Hepatocyte (in vitro differentiated cells): Measurements from ENCODE around the gene KRT78. TPM values are rescaled to one million over a fixed set of nuclear protein-coding genes. Genes with fewer than 3 reads are reported as not detected.

Experiments
- DNase-seq: peaks from one replicate; pipeline ENCODE4 v3.0.0-alpha.2; 2016; ENCODE audit warnings: low spot score
- H2AFZ ChIP-seq: fragments of 200-600 bp; sonication (generic); 2 replicates; pipeline ENCODE4 v1.6.0; 2016; ENCODE audit warnings: antibody characterized with exemption, mild to moderate bottlenecking
- H3K27ac ChIP-seq: fragments of 200-600 bp; sonication (generic); 2 replicates; pipeline ENCODE4 v1.5.1; 2016; ENCODE audit warnings: mild to moderate bottlenecking
- H3K27me3 ChIP-seq: fragments of 200-600 bp; sonication (generic); 2 replicates; pipeline ENCODE4 v1.6.1; 2016
- H3K36me3 ChIP-seq: fragments of 200-600 bp; sonication (generic); replicated peaks from 2 replicates; pipeline ENCODE4 v1.5.1; 2016; ENCODE audit warnings: low read depth; ENCODE audit not compliant: insufficient read depth
- H3K4me1 ChIP-seq: fragments of 200-600 bp; sonication (generic); 2 replicates; pipeline ENCODE4 v1.5.1; 2016; ENCODE audit warnings: mild to moderate bottlenecking, moderate library complexity; ENCODE audit not compliant: insufficient read depth
- H3K4me2 ChIP-seq: fragments of 200-600 bp; sonication (generic); 2 replicates; pipeline ENCODE4 v1.6.0; 2016
- H3K4me3 ChIP-seq: fragments of 200-600 bp; sonication (generic); 2 replicates; pipeline ENCODE4 v1.5.1; 2016; ENCODE audit warnings: mild to moderate bottlenecking
- H3K79me2 ChIP-seq: fragments of 200-600 bp; sonication (generic); 2 replicates; pipeline ENCODE4 v1.6.0; 2017; ENCODE audit warnings: mild to moderate bottlenecking
- H3K9me2 ChIP-seq: fragments of 200-600 bp; sonication (generic); replicated peaks from 2 replicates; pipeline ENCODE4 v1.6.0; 2017; ENCODE audit warnings: mild to moderate bottlenecking; ENCODE audit not compliant: insufficient read depth
- H3K9me3 ChIP-seq: fragments of 200-600 bp; sonication (generic); 2 replicates; pipeline ENCODE4 v1.5.1; 2016; ENCODE audit warnings: low read depth, mild to moderate bottlenecking
- H4K20me1 ChIP-seq: fragments of 200-600 bp; sonication (generic); 2 replicates; pipeline ENCODE4 v1.6.0; 2016; ENCODE audit warnings: mild to moderate bottlenecking; ENCODE audit not compliant: insufficient read depth, poor library complexity, severe bottlenecking
- CTCF ChIP-seq: fragments of 200-600 bp; sonication (generic); IDR thresholded peaks from 2 replicates; pipeline ENCODE4 v1.5.1; 2016; ENCODE audit warnings: antibody characterized with exemption, mild to moderate bottlenecking; ENCODE audit not compliant: poor library complexity
- EZH2 ChIP-seq: fragments of 200-600 bp; sonication (generic); IDR thresholded peaks from 2 replicates; pipeline ENCODE4 v1.6.1; 2016; ENCODE audit warnings: antibody characterized with exemption, mild to moderate bottlenecking, borderline replicate concordance
- EZH2phosphoT487 ChIP-seq: fragments of 200-600 bp; sonication (generic); IDR thresholded peaks from one replicate; pipeline ENCODE4 v1.6.1; 2018; ENCODE audit warnings: antibody characterized with exemption, mild to moderate bottlenecking, low read depth, moderate library complexity; ENCODE audit not compliant: unreplicated experiment, severe bottlenecking
- WGBS: methylation state at CpG from one replicate; pipeline ENCODE4 v1.1.6; 2016; ENCODE audit warnings: low lambda C conversion rate; ENCODE audit errors: missing lambda C conversion rate; 5-methylcytosine and 5-hydroxymethylcytosine counted together
- polyA plus RNA-seq: library from polyadenylated mRNA; unstranded; fragments of >200 nt; fragmentation: Nextera tagmentation; extraction: Ambion mirVana; gene quantifications from 2 replicates; pipeline ENCODE4 v1.2.1, GENCODE V29; 2016
- total RNA-seq: library from RNA; depleted of rRNA; stranded (reverse); fragments of >200 nt; gene quantifications from 2 replicates; pipeline ENCODE4 v1.2.3, GENCODE V29; 2014

Gene KRT78
- total RNA-seq (0.08 TPM in 1 of 2 replicates, not detected in the other), polyA plus RNA-seq (not detected in 2 replicates)

- Histone ChIP-seq H3K4me2 (no peak within 1 kb of the TSS), H2AFZ (no peak within 1 kb of the TSS), H3K36me3 (no peaks in the 10 kb centered on the region), H4K20me1 (no peaks in the 10 kb centered on the region), H3K9me3 (no peaks in the 10 kb centered on the region), H3K27me3 (peaks cover 8% of the 10 kb centered on the region), H3K79me2 (no peaks in the 10 kb centered on the region), H3K27ac (no peak within 1 kb of the TSS), H3K4me3 (no peak within 1 kb of the TSS), H3K9me2 (no peaks in the 10 kb centered on the region), H3K4me1 (no peaks in the 10 kb centered on the region)
- DNase-seq = no peak
- TF ChIP-seq EZH2 (no peak), CTCF (no peak), EZH2phosphoT487 (no peak)
- WGBS = 84% methylated on average over 15 of the region's 16 CpGs
Measured at GRCh38 chr12:52848661-52849255, at the start of gene KRT78. Gene KRT78 (minus strand): TSS chr12:52848994. CDS start chr12:52848930, 64 bp downstream.

GRCh38 chr12:52896190-52897100, 47.7 kb upstream of the KRT78 start:
- Histone ChIP-seq H3K4me2 (peak overlapping the region; percentile 13), H3K27ac (peak overlapping the region; percentile 76), H3K79me2 (peaks cover 21% of the 10 kb centered on the region), H3K9me2 (no peaks in the 10 kb centered on the region), H3K9me3 (no peaks in the 10 kb centered on the region), H4K20me1 (peaks cover 39% of the 10 kb centered on the region), H3K36me3 (peaks cover 5% of the 10 kb centered on the region), H3K4me1 (peaks cover 40% of the 10 kb centered on the region), H3K4me3 (no peak overlapping the region), H2AFZ (no peak overlapping the region), H3K27me3 (no peaks in the 10 kb centered on the region)
- 55% methylated on average over 3 of the region's 3 CpGs for WGBS
- TF ChIP-seq CTCF (no peak), EZH2 (no peak), EZH2phosphoT487 (no peak)
- DNase-seq = peak; percentile 57

- WGBS = 42% methylated on average over 2 of the region's 2 CpGs
- peaks cover under 1% of the 10 kb centered on the region for H3K36me3 ChIP-seq
- H4K20me1 ChIP-seq = peaks cover 32% of the 10 kb centered on the region
- peaks cover 14% of the 10 kb centered on the region for H3K79me2 ChIP-seq
- H3K4me1 ChIP-seq = peaks cover 35% of the 10 kb centered on the region
- H3K9me2 ChIP-seq = no peaks in the 10 kb centered on the region
- no peak overlapping the region for H3K4me3 ChIP-seq
- H3K27me3 ChIP-seq = no peaks in the 10 kb centered on the region
- TF ChIP-seq EZH2phosphoT487 = no peak
- no peaks in the 10 kb centered on the region for H3K9me3 ChIP-seq
- H2AFZ ChIP-seq = no peak overlapping the region
- peak overlapping the region; percentile 76 for H3K27ac ChIP-seq
- DNase-seq = peak; percentile 67
- no peak overlapping the region for H3K4me2 ChIP-seq
Measured at GRCh38 chr12:52895726-52896189, 47.0 kb upstream of the KRT78 start.

- Histone ChIP-seq H3K36me3 (no peaks in the 10 kb centered on the region), H3K4me3 (no peak overlapping the region), H2AFZ (no peak overlapping the region), H3K4me2 (no peak overlapping the region), H3K27ac (no peak overlapping the region), H3K4me1 (peaks cover 19% of the 10 kb centered on the region), H3K9me3 (no peaks in the 10 kb centered on the region), H3K27me3 (no peaks in the 10 kb centered on the region), H3K9me2 (no peaks in the 10 kb centered on the region), H3K79me2 (no peaks in the 10 kb centered on the region), H4K20me1 (peaks cover 7% of the 10 kb centered on the region)
- peak; percentile 3 for DNase-seq
- TF ChIP-seq EZH2 = no peak
- no peak for TF ChIP-seq EZH2phosphoT487
- TF ChIP-seq CTCF = no peak
Measured at GRCh38 chr12:52892974-52893373, 44.2 kb upstream of the KRT78 start.
